ENCODE results near the gene E2F2. TPM values are rescaled to one million over a fixed set of nuclear protein-coding genes. Genes with fewer than 3 reads are reported as not detected.

The E2F2 gene, protein sequence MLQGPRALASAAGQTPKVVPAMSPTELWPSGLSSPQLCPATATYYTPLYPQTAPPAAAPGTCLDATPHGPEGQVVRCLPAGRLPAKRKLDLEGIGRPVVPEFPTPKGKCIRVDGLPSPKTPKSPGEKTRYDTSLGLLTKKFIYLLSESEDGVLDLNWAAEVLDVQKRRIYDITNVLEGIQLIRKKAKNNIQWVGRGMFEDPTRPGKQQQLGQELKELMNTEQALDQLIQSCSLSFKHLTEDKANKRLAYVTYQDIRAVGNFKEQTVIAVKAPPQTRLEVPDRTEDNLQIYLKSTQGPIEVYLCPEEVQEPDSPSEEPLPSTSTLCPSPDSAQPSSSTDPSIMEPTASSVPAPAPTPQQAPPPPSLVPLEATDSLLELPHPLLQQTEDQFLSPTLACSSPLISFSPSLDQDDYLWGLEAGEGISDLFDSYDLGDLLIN
- 6.2 TPM for total RNA-seq

DNA sequence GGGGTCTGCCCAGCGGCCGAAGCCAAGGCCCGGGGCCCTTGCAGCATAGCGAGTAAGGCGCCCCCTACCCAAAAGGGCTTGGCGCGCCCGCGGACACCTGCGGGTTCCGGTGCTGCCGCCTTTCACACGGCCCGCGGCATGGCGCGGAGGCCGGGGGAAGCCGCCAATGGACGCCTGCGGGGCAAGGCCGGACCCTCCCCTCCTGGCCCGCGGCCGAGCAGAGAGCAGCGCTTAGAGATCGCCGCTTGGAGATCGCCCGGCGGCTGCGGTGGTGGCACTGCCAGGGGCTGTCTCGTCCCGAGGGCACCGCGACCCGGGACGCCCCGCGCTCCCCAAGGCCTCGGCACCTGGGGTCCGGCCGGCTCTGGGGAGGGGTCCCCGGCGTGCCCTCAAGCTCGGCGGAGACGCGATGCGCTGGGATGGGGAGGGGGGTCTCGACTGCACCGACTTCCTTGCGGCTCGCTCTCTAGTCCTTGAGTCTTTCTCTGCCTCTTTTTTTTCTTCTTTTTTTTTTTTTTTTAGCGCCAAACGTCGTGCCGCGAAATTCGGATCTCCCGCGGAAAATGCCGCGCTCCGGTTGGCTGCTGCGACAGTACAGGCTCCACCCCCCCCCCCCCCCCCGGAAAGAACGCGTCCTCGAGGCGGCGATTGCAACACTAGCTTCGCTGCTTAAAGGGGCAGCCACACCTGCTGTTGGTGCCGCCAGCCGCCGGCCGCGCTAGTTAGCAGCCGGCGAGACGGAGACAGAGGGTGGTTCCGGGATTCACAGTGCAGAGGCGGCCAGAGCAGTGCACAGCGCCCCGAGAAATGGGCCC lies at the start of gene E2F2:
Gene E2F2, minus strand, starts transcription at position 487 of the 815 bp plus-strand sequence. Its CDS starts 440 bp downstream, at position 47.
- peak; percentile 95 for DNase-seq

DNA sequence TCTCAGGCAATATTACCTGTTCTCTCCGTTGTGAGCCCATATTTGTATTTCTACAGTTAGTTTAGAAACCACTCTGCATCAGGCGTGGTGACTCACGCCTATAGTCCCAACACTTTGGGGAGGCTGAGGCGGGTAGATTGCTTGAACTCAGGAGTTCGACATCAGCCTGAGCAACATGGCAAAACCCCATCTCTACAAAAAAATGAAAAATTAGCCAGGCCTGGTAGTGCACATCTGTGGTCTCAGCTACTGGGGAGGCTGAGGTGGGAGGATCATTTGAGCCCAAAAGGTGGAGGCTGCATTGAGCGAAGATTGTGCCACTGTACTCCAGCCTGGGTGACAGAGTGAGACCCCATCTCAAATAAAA lies 47.9 kb upstream of the E2F2 start:
- DNase-seq = no peak

DNA sequence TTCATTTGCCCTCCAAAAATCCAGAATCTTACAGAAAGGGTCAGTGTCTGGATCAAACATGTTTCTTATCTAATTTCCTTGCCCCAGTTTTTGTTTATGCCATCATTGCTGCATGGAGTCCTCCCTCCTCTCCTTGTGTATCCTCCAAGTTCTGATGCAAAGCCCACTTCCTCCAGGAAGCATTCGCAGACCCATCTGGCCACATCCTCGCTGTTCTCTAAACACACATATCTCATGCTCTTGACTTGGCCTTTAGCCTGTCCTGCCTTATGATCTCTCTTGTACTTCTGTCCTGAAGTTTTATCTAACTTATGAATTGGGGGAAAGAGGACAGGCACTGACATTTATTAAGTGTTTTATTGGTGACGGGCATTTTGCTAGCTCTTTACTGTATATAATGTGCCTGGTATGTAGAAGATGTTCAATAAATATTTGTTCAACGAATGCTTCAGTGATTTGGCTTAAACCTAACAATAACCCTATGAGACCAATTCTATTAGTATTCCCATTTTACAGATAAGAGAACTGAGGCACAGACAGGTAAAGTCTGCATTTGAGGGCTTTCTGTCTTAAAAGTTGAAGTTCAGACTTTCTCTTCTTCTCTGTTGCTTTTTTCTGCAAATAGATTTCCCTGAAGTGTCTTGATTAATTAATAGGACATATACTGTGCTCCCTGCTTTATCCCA lies 47.4 kb upstream of the E2F2 start:
- DNase-seq = no peak

DNA sequence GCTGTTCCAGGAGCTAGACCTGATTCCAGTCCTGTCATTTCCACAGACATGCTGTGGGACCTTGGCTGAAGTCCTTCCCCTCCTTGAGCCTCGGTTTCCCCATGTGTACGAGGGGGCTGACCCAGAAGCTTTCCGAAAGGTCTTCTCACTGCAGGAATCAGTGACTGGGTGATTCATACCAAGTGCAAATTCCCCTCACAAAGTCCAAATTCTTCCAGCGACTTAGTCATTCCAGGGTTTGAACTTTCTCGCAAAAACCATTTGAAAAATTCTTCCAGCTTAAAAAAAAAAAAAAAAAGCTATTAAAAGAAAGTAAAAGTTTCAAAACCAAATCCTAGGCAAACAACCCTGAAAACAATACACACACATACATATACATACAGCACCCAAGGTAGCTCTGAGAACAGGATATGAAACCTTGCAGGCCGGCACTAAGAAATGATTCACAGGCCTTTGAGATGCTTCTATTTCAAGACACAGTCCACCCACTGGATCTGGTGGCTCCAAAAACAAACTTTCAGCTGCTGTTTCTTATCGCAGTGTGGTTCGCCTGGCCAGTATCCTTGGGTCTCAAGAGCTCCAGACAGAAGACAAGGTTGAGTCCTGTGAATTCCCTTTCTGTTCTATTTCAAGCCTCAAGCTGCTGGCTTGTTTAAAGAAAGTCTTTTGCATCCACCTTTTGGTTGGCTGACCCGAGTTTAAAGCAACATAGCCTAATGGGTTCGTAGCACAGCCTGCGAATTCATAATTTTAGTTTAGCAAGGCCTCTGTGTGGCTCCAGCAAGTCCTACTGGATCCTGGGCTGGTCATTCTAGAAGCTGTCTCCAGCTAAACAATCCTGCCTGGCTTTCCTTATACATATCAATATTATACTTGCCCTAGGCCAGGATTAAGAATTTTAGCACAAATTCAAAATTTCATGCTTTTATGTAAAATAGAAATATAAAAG lies 46.3 kb upstream of the E2F2 start:
- DNase-seq = peak; percentile 69

DNA sequence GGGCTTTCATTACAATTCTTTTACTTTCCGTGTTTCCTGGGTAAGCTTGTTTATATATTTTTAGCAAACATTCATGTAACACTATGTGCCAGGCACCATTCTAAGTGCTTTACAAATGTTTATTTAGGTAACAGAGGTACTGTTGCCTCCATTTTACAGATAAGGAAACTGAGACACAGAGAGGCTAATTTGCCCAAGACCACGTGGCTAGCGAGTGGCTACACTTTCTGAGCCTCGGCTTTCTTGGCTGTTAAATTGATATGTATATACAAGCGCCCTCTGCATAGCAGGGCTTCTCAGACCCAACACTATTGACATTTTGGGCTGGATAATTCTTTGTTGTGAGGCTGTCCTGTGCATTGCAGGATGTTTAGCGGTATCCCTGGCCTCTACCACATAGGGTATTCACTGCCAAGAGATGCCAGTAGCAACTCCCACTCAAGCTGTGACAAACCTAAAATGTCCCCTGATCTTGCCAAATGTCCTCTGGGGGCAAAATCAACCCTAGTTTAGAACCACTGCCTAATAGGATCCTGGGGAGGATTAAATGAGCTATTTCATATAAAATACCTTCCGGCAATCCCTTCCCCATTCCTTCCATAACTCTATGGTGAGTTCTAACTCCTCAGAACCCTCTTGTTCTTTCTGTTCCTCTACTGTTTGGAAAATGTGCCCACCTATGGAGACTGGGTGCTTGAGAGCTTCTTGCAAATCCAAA lies 45.5 kb upstream of the E2F2 start:
- no peak for DNase-seq

DNA sequence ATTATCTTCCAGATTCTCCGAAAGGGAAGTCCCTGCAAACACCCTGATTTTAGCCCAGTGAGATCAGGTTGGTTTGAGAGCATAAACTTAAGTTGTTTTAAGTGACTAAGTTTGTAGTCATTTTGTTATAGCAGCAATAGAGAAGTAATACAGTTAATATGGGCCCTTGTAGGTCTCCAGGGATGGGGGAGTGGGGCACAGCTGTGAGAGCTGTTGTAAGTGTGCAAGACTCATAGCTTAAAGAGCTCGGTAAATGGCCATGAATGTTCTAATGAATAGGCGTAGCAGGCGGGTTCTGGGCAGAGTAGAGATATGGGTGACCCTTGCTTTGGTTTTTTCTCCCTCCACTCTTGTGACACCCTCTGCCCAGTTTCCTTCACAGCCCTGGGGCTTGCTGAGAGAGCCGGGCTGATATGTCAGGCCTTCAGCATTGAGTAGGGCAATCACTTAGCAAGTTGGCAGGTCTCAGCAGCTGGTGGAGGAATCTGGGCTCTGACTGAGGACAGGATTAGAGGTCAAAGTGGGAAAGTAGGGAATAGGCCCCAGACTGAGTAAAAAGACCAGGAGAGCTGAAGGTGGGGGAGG lies 44.3 kb upstream of the E2F2 start:
- no peak for DNase-seq

DNA sequence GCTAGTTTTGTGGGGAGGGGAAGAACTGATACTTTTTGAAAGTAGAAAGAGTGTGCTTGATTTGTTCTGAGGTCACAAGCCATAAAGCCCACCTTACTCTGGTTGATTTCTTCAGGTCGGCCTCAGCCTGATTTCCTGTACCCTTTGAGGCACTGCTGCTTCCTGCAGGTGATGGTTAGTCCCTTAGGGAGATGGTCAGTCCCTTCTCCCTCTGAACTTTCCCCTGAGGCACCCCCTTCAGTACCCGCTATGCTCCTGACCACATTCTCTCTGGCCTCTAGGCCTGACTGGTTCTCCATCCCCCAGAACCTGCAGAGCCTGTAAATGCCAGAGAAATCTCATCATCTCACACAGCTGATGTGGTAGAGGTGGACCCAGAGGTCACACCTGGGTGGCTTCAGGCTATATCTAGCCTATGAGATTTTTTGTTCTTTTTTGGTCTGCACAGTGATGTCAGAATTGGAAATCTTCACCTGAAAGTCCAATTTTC lies 43.3 kb upstream of the E2F2 start:
- DNase-seq = no peak

DNA sequence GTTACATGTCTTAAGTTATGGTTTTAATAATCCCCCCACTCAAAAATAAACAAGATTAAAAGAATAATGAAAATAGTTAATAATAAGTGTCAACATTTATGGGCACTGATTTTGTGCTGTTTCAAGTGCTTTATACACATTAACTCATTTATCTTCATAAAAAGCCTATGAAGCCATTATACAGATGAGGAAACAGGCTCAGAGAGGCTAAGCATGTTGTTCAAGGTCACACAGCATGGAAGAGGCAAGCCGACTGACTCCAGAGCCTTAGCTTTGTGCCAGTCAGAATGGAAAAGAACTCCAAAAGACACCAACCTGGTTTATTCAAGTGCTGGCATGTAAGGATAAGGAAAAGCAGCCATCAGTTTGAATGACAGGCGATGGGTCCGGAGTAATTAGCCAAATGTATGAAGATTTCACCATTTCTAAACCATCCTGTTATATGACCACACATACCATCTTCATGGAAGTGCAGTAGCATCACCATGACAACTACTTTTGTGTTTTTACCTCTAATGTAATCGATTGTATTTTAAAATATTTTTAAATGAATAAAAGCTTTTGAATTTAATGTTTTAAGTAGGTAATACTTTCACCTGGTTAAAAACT lies 42.6 kb upstream of the E2F2 start:
- no peak for DNase-seq

DNA sequence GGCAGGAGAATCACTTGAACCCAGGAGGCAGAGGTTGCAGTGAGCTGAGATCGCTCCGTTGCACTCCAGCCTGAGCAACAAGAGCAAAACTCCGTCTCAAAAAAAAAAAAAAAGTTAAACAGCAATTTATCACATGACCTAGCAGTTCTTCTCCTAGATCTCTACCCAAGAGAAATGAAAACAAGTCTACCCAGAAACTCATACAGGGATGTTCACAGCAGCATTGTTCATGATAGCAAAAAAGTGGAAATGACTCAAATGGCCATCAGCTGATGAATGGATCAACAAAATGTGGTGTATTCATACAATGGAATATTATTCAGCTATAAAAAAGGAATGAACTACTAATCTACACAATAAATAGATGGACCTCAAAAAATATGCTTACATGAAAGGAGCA lies 40.4 kb upstream of the E2F2 start:
- no peak for DNase-seq

DNA sequence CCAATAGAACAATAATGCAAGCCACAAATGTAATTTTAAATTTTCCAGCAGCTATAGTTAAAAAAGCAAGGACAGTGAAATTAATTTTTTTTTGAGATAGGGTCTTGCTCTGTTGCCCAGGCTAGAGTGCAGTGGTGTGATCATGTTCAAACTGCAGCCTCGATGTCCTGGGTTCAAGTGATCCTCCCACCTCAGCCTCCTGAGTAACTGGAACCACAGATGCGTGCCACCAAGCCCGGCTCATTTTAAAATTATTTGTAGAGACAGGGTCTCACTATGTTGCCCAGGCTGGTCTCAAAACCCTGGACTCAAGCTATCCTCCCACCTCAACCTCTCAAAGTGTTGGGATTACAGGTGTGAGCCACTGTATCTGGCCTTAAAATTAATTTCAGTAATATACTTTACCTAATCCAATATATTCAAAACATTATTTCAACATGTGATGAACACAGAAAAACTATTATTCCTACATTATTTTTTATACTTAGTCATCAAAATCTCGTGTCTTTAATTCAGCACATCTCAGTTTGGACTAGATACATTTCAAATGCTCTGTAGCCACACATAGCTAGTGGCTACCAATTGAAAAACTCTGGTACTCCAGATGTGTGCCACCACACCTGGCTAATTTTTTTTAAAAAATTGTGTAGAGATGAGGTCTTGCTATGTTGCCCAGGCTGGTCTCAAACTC lies 39.1 kb upstream of the E2F2 start:
- no peak for DNase-seq

DNA sequence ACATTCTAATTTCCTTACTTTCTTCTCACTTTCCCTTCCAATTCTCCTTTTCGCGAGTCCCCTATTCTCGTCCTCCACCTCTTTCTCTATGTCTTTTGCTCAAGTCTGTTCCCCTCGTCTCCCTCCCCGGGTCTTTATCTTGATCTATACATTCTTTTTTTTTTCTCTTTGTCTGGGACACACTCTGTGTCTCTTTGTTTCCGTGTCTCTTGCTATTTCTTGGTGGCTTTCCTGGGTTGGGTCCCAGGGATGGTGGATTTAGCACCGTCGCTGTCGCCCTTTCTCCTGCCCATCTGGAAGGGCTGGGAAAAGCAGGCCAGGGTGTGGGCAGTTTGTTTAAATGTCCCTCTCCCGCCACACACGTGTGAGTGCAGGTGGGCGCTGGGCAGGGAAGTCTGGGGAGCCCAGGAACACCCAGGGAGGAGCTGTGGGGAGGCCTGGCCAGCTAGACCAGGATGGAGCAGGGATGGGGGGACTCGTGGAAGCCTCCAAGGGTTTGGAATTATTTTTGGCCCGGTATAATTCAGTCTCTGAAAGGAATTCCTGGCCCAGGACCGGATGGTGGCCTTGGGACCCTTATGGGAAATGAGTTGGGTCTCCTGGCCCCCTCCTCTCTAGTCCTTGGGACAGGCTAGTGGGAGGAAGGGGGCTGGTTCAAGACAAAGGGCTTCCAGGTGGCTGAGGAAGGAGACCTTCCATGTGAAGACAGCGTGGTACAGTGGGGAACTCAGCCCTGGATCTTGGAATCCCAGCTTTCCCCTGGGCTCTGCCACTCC lies 37.8 kb upstream of the E2F2 start:
- no peak for DNase-seq

DNA sequence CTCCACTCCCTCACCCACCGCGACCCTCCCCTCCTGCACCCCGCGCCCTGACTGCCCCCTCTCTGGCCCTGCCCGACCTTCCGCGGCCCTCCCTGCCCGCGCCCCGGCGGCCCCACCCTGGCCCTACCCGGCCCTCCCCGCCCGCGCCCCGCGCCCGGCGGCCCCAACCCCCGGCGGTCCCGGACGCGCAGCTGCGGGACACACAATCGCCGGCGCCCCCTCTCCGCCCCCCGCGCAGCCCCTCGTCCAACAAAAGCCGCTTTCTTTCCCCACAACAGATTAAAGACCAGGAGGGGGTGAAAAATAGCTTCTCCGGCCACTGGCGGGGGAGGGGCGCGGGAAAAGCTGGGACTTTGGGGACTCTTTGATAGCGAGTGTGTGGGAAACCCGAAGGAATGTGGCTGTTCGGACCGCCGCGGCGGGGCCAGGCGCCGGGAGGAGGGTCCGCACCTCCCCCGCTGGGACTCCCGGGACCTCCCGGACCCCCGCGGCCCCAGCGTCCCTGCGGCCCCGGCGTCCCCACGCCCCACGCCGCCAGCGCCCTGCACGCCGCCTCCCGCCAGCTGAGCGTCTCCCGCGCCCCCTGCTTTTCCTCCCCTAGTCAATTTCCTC lies 37.1 kb upstream of the E2F2 start:
- DNase-seq = peak; percentile 72

DNA sequence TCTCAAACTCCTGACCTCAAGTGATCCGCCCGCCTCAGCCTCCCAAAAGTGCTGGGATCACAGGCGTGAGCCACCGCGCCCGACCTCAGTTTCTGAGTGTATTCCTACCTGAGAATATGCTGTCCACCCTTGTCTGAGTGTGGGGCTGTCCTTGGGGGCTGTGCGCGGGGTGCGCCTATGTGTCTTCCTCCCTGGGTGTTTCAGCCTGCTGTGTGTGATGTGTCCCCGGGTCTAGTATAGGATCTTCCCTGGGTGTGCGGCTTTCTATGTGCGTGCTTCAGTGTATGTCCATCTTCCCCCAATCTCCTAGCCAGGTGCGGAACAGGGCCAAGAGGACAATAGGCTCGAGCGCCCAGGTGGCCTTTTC lies 36.6 kb upstream of the E2F2 start:
- DNase-seq = no peak

DNA sequence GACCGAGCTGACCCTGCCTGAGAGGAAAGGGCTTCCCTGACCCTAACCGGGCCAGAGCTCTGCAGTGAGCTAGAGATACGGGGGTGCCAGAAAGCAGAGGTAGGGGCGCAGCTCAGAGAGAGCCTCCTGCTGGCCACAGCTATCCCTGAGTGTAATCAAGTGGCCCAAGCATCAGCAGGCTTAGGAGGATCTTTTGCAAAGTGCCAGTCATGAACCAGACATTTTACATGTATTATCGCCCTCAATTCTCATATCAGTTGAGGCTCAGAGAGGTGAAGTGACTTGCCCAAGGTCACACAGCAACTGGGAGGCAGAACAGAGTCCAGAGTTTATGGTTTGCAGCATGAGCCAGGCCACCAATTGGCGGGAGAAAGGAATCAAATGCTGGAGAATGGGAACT lies 35.3 kb upstream of the E2F2 start:
- DNase-seq = no peak

DNA sequence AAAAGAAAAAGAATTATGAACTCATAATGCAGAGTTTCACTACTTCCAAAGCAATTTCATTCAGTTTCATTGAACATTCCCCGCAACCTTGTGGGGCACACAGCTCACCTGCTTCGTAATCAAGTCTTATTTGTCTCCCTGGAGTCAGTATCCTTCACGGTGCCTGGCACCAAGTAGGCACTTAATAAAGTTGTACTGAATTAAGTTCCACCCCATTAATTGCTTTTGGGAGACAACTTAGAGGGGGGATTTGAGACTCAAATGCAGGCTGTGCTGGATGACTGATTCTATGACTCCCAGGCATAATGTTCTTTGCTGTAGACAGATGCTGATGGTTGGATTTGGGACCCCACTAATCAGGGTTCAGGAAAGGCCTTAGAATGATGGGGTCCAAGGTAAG lies 34.7 kb upstream of the E2F2 start:
- DNase-seq = no peak

DNA sequence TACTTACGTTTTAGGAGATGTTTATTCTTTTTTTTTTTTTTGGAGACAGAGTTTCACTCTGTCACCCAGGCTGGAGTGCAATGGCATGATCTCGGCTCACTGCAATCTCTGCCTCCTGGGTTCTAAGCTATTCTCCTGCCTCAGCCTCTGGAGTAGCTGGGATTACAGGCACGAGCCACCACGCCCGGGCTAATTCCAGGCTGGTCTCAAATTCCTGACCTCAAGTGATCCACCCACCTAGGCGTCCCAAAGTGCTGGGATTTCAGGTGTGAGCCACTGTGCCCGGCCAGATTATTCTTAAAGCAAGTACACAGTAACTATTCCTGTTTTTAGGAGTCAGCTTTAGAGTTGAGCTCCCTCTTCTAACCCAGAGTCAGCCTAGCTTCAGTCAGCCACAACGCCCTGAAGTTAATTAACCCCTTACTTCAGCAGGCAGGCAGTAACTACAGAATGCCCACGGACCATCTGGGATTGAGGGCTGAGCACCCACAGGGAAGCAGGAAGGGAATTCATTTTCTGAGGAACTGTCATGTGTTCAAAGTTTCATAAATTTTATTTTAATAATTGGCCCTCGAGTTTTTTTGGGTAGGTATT lies 33.6 kb upstream of the E2F2 start:
- DNase-seq = no peak

DNA sequence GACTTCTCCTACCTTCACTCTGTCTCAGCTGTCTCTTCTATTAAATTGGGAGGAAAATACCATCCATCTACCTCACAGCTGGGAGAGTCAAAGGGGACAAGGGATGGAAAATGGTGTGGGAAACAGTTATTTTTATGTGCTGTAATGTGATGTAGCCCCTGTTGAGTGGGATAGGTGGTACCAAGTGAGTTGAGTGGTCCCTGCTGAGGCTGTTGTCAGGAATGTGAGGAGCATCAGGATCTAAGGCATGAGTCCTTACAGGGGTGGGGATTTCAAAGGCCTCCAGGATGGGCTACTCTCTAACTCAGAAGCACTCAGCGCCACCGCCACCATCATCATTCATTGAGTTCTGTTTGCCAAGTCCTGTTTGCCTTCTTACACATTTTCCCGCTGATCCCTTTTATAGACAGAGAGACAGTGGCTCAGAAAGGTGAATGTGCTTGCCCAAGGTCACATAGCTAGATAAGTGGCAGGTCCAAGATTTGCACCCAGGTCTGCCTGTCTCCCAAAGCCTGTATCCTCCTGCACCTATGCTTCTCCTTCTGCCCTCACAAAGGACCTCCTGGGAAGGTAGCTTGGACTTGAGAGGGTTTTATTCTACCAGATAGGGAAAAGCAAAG lies 32.8 kb upstream of the E2F2 start:
- DNase-seq = no peak
